Ecto neural progenitor cell (in vitro differentiated cells): ENCODE data around the gene FLT3.

Experiments
- DNase-seq: peaks from one replicate; pipeline ENCODE4 v3.0.0-alpha.2; 2018; ENCODE audit warnings: low spot score

FLT3 gene

DNA sequence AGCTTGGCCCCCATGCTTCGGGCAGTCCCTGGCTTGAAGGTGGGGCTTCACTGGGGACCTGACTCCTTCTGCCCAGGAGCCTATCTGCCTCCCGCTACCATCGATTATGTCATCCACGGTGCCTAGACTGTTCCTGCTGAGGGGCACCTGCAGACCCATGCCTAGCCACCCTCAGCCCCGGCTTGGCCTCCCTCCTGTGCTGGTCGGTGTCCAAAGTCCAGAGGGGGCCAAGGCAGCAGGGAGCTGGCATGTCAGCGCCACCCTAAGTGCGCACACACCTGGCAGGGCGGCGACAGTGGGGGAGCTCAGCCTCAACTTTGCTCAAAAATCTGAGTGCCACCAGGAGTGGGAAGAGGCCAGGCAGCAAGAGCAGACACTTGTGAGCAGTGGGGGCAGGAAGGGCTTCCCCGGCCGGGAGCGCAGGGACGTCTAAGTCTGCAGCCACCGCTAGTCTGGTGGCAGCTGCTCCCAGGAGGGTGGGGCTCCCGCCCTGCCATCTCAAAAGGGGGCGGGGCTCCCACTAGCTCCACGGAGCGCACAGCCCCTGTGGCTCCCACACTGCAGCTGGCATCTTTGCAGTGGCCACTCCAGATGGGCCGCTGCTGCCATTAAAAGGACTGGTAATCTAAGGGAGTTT lies 98.4 kb downstream of the FLT3 start:
- DNase-seq: no peak

DNA sequence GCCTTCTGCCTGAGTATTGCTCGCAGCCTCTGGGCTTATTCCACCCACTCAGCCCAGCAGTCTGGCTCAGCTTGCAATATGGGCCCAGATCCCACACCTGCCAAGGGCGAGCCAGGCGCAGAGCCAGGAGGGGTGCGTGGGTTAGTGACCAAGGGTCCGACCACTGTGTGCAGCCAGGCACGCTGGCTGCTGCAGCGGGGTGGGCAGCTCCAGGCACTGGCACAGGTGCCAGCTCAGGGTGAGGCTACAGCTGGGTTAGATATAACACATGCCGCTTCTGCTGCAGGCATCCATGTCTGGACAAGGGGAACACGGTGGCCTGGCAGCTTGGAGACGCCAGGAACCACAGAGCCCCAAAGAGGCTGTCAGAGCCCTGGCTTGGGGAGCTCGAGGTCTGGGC lies 99.3 kb downstream of the FLT3 start:
- no peak for DNase-seq

DNA sequence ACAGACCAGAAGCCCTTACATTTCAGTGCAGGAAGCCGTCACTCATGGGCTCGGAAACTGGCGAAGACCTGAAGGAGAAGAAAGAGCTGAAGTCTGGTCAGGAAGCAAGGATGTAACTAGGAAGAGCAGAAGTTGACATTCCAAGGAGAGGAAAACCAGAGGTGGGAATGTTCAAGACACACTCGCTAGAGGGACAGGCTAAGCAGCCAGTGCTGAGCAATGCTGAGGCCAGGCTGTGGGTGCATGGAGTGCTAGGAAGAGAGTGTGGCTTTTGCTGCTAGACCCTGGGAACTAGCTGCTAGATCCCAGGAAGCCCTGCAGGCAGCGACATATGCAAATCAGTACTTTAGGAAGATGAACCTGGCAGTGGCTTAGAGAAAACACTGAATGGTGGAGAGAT lies 99.8 kb downstream of the FLT3 start:
- no peak for DNase-seq

DNA sequence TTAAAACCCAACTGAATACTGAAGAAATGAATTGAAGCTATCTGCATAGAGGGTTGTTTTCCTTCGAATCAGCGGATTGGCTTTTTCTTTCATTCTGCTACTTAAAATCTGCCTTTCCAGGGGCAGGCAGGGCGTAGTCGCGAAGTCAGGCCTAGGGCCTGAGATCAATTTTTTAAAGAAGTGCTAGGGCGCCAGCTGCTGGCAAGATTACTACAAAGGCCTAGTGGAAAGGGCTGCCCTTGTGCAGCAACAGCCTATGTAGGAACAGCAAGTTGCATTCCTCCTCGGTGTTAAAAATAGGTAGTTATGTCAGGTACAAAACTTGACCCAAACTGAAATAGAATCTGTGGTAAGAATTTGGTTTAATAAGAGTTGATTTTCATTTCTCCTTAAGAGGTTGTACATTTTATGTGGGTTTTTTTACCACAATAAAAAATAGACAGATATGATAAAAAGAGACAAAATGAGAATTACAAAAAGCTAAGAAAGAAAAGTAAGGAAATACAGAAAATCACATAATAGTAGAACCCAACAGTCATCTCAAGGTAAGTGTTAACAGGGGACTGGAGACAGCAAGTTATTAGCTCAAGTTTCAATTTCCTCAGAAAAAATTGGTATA lies 102.4 kb downstream of the FLT3 start:
- no peak for DNase-seq

DNA sequence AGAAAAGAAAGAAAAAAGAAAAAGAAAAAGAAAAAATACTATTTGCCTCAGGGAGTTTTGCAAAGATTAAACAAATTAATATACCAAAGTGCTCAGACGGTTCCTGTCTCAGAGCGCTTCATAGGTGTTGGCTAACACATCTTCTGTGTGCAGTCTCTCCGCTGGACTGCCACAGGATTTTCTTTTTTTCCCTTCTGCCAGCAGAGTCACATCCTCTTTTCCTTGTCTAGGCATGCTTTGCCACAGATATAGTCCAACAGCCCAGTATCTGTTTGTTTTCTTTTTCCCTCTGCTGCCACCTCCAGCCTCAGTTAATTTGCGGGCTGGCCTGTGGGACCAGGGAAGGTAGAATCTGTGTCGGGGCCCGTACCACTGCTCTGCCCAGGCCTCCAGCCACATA lies 108.5 kb downstream of the FLT3 start:
- no peak for DNase-seq

DNA sequence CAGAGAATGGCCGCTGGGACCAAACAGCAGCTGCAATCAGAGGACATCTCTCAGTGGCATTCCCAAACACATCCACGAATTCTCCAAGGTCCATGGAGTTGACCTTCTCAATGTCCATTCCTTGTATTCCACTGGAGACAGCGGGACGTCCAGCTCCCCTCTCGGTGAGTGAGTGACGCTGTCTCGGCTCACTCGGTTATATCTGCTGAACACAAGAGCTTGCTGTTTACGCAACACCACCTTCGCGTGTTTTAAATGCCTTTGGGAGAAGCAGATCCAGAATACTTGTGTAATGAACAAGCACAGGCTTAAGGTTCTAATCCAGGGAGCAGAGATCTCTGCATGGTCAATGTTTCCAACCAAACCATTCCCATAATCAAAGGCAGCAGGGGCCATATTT lies 111.9 kb downstream of the FLT3 start, which contains the start of gene URAD:
Gene URAD, minus strand, starts transcription at position 174 of the 400 bp plus-strand sequence. Its CDS starts 56 bp downstream, at position 118.
- no peak for DNase-seq

DNA sequence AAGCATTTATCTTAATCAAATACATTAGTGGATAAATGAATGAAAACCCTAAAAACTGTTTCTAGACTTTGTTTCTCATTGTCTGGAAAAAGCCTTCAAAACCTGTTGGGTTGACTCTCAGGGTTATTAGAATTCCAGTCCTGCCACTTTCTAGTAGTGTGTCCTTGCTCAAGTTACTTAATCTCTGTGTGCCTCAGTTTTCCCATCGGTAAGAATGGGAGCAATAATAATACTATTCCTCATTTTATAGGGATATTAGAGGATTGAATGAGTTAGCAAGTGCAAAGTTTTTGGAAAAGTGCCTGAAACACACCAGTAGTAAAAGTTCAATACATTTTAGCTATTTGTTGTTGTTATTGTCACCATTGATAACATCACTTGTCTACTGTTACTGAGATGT lies 114.8 kb downstream of the FLT3 start:
- DNase-seq: no peak

DNA sequence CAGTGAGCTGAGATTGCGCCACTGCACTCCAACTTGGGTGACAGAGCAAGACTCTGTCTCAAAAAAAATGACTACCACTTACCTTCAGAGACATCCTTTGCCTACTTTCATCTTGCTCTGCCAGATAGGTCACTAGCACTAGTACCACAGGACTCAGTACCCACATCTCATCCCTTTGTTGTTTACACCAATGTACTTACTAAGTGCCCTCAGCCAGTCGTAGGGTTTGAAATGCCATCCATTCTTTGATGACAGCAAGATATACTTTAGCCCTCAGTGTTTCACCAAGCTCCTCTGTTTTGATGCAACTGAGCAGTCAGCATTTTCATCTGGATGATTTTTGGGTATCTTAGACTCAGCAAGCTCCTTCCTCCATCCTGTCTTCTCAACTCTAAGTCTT lies 118.0 kb downstream of the FLT3 start:
- DNase-seq: no peak

DNA sequence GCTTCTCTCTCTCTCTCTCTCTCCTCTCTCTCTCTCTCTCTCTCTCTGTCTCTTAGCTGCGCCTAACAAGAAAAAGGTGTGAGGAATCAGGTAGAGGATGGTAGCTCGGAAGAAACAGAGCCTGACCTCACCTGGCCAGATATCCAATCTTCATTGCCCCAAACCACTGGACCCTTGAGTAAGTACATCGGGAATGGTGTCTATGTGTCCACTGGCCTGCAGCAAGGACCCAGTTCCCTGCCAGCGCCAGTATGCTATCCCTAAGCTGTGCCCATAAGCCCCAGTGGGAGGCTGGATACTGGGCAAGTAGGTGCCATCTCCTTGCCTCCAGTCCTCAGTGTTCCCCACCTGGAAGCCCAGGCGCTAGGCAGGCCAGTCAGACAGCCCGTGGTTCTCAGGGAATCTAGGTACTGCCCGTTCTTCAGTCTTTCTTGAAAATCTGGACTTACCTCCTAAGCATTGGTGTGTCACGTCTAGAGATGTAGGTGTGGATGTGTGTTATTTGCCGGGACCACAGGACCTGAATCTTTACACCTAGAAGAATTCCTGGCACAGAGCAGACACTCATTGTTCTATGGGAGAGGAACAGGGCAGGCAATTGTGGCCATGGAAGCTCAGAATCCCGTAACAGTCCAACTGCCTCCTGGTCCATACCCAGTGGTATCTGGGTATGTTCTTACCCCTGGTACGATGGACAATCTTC lies 119.2 kb downstream of the FLT3 start:
- DNase-seq: no peak

DNA sequence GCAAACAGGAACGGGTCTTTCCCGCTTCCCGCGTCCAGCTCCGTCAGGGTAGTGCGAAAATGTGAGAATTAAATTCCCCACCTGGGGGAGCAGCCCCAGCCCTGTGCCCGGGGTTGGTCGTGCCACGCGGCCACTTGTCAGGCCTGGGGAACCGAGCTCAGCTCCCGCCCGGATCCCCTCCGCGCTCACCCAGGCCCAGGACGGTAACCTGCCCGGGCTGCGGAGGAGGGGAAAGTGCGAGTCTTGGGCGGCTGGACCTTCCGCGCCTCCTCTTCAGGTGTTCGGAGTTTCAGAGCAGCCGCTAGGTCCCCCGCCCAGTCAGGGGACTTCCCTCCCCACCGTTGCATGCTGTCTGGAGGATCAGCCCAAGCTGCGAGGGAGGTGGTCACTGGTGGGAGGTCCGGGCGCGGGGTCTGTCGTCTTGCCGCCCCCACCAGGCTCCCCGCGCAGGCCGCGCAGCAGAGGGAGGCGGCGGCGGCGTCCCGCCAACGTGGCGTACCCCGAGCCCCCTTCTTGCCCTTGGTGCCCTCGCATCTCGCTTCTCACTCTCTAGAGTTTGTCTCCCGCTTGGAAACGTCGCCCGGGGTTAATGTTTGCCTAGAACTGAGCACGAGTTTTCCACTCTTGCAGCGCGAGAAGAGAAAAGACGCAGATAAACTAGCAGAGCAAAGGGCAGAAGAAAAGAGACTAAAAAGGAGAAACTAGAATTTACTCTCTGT lies 119.9 kb downstream of the FLT3 start:
- no peak for DNase-seq

DNA sequence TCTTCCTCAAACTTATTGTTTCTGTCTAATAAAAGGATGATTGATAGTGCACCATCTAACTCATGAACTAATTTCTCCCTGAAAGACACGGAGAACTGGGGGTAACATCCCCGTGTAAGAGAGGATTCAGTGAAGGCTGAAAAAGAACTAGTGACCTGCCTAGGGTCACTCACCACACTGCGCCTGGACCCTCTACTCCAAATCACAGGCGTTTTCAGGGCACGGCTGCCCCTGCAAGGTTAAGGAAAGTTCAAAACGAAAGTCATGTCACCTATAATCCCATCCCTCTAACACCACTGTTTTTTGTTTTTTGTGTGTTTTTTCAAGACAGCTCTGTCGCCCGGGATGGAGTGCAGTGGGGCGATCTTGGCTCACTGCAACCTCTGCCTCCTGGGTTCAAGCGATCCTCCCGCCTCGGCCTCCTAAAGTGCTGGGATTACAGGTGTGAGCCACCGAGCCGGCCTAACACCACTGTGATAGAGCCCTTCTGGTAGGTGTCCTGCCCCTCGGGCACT lies 120.6 kb downstream of the FLT3 start:
- DNase-seq: no peak

DNA sequence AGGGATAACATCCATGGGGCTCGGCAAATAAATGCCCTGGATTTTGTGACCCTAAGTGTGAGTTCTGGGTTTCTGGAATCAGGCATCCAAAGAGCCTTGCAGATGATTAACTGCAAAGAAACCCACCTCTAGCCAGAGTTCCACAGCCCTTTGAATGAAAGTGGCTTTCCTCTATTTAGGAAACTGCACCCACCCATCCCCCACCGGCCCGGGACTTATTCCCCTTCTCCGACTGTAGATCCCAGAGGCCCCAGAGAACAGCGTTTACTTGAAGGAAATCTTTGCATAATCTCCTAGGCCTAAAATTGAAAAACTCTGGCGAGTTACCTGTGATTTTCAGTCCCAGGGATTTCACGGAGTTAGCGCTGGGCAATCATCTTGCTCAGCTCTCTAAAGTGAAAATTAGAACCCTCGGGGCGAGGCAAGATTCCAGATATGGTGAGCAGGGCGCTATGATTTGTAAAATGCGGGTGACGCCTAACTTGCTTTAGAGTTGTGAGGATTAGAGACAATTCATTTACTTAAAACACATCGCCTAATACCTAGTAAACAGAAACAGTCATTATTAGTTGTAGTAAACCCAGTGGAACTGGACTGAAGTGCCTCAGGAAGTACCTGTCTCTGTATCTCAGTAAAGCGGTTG lies 121.3 kb downstream of the FLT3 start:
- DNase-seq: no peak

DNA sequence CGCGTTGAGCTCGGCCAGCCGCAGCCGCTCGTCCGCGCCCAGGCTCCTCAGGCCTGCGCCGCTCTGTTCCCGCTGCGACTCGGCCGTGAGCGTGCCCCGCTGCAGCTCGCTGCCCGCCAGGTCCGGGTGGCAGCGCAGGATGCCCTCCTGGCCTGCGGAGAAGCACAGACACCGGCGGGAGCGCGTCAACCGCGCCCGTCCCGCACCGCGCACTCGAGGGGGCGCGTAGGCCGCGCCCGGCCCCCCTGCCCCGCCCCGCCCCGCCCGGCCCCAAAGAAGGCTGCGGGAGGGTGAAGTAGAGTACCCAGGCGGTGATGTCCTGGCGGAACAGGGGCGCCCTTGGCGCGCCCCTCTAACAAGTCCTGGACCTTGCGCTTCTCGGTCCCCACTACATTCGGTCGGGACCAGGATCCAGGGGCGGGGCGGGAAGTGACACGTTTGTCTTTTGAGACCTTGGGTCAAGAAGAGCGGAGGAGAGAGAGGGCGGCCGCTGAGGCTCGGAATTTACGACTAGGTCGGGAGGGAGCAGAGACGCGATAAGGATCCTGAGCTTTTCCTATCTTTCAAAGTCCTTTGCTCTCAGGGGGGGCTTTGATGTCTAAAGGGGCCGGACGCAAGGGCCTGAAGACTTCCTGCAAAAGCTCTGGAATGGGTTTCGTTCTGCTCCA lies 121.9 kb downstream of the FLT3 start:
- DNase-seq: no peak

DNA sequence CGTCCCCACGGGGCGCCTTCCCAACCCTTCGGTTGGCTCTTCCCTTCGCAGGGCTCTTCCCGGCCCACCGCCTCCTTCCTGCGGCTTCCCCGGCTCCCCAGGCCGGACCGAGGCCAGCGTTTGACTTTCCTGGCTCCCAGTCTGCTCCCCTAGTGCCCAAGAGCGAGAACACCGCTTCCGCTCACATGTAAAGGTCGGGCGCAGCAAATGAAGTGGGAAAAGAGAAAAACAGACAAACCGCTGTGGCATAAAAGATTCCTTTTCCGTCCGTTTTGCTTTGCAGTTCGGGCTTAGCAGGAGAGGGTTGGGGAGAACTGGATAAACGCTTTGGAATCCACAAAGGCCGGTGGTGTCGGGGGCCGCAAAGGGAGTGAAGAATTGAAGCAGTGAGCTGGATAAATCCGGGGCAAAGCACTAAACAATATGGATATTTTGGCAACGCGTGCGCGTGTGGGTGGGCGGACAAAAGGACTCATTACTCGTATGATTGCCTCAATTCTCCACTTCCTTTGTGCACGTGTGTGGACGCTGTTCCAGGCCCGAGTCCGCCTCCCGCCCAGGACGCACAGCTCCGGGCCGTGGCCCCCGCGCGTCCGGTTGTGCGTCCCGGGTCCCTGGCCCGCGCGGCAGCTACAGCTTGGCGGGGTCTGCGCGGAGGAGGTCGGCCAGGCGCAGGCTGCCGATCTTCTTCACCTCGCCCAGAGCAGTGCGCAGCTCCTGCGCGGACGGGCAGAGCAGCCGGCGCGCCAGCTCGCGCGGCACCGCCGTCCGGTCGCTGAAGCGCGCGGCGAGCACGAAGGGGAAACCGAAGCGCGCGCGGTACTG lies 122.7 kb downstream of the FLT3 start:
- DNase-seq: no peak

DNA sequence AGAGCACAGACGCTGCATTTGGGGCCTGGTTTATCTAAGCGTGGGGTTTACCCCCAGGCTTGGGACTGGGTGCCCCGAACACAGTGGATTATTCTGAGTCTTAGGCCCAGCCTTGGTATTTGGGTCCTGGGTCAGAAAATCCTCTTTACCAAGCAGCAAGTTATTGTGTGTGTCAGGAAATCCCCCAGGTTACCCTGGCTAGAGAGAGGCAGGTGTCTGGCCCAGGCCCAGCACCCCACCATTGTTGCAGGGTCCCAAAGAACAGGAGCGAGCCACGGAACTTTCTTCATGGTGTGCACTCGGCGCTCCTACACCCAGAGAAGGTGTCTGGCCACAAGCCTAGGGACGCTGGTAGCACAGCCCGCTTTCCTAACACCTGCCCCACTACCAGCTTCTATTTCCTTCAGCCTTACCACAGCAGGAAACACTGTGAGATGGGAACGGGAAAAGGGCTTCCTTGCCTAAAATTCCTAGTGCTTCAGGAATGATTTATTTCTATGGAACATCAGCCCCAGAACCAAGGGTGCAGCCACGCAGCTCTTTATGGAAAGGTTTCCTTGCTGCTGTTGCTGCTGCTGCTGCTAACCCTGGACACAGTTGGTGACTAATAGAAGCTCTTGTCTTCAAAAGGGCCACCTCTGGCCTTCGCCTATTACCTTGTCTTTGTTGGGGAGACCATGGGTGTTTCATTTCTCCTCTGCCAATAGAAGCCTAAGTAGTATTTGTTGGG lies 123.8 kb downstream of the FLT3 start:
- DNase-seq: no peak

DNA sequence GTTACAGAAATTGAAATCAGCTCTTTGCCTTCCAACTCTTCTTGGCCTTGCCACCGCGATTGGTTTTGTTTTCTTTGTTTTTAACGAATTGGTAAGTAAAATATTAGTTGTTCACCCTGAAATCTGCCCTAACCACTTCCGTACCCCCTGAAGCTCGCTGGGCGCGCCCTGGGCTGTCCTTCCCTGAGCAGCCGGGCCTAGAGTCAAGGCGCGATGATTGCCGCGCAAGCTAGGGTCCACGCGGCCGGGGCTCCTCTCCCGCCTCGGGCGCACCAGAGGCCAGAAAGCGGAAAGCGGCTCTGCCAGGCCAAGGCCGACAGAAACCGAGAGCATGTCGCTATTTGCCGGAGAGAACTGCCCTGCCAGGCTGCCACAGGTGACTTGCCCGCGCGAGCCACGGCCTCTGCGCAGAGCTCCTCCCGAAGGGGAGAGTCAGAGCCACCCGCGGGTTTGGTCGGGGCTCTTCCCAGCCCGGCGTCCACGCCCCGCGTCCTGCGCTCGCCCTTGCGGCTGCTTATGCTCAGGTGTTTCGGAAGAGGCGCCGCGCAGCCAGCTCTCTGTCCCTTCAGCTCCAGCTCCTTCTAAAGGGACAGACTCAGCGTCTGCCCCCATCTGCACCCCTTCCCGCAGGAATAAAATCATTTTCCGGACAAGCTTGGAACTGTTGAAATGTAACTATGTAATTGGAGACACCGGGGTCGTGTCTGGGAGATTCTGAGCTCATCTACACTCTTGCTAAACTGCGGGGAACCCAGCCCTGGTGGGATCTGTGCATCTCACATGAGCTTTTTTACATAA lies 124.6 kb downstream of the FLT3 start:
- no peak for DNase-seq

DNA sequence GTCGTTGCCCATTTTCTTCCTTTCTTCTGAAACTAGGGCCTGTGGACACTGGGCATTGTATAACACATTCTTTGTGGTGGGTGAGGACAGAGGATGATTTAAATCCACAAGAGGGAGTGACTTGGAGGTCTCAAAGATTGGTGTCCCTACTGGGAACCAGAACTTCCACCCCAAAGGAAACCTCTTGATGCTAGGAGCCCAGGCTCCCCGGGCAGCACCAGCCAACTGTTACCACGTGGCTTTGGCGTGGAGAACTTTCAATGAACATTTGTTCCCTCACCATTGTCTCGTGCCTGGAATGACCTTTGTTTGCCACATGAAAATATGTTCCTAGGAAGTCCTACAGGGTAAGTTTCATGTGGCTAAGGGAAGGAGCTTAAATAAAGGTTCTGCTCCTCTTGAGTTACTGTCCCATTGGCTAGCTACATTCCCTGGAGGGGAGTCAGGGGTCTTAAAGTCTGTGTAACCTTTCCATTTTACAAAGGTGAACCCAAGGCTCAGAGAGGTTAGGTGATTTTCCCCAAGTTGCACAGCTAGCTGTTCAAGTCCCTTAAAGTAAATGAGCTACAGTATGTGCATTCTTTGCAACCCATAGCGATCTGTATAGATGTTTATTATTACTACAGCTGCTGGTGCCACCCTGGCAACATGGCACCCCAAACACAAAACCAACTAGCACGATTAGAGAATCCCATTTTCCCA lies 126.3 kb downstream of the FLT3 start:
- no peak for DNase-seq

DNA sequence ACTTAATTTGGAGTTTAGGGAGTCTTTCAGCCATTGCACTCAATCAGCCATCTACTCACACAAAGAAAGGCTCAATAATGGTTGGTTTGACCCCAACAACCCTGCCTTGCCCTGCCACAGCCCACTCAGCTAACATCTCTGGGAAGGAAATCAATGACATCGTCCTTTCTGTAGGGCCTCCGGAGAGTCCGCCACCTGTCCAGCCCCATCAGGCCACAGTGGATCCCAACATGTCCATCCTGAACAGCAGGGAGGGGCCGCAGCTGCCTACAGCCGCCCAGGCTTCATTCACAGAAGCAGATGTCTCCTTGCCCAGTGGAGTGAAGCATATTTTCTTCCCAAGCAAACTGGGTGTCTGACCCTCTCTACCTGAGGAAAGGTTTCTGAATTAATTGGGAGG lies 127.1 kb downstream of the FLT3 start:
- no peak for DNase-seq

DNA sequence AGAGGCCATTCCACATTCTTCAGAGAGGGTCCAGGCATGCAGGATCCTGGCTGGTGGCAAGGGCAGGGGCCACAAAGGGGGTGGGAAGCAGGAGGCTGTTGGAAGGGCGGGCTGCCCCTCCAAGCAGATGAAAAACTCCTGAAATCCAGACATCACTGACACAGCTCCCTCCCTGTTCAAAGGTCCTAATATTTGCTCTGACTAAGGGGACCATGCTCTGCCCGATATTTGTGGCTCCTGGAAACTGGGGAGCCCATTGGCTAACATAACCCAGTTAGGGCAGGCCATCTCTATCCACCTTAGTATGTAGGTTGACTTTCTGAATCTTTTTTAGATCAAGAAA lies 127.9 kb downstream of the FLT3 start:
- no peak for DNase-seq
